ENCODE measurements around the gene RPP25L. TPM values are rescaled to one million over a fixed set of nuclear protein-coding genes. Genes with fewer than 3 reads are reported as not detected.
A peak's percentile ranks its signal among the peaks of the same experiment; 100 is the strongest.

Gene RPP25L
- total RNA-seq, 3 donors from 2014 or later = 28.5 to 37.9 (median 36.4) TPM

DNA sequence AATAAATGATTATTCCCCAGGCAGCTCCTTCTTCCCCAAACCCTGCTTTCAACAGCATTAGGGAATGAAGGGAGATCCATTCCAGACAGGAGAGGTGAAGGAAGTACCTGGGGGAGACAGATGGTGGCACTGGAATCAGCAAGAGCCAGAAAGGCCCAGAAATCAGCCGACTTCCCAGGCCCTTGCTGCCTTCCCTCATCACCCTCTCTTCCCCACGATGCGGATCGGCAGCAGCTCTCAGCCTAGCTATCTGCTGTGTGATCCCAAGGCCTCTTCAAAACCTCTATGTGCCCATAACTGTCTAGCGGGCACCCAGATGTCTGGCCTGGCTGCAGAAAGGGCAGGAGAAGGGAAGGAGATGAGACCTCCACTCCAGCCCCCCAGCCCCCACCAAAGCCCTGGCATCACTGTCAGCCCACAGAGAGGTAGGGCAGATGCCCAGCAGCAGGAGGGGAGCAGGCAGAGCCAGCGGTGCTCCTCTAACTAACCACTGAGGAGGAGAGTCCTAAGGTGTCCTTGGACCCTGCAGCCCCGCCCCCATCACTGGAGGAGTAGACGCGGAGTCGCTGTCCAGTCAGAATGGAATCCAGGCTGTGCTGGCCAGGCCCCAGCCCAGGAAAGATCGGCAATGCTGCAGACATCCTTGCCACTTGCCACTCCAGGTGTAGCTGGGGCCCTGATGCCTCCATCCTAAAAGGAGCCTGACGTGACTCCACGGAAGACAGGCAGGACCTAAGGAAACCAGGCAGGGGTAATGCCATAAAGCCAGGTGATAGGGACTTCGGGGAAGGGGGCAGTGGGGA, 35.1 kb downstream of the RPP25L start:
- intact Hi-C loops (cut with DNase I; ENCODE audit: low total_unique reads) = no loop called here
- H3K36me3 ChIP-seq = no peaks in the 10 kb centered on the region
- peaks cover 0 to 15% of the 10 kb centered on the region in 2 donors for H3K27me3 ChIP-seq
- no peaks in the 10 kb centered on the region for H3K9me3 ChIP-seq
- H3K27ac ChIP-seq = peak overlapping the region in 1 of 2 donors; percentile 32
- H3K4me1 ChIP-seq = no peaks in the 10 kb centered on the region
- TF ChIP-seq, protein P1, sequence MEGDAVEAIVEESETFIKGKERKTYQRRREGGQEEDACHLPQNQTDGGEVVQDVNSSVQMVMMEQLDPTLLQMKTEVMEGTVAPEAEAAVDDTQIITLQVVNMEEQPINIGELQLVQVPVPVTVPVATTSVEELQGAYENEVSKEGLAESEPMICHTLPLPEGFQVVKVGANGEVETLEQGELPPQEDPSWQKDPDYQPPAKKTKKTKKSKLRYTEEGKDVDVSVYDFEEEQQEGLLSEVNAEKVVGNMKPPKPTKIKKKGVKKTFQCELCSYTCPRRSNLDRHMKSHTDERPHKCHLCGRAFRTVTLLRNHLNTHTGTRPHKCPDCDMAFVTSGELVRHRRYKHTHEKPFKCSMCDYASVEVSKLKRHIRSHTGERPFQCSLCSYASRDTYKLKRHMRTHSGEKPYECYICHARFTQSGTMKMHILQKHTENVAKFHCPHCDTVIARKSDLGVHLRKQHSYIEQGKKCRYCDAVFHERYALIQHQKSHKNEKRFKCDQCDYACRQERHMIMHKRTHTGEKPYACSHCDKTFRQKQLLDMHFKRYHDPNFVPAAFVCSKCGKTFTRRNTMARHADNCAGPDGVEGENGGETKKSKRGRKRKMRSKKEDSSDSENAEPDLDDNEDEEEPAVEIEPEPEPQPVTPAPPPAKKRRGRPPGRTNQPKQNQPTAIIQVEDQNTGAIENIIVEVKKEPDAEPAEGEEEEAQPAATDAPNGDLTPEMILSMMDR (IDR thresholded peaks at IDR 0.05) = no peak
- TF ChIP-seq POLR2AphosphoS5 (IDR thresholded peaks at IDR 0.05) = no peak
- TF ChIP-seq POLR2A (IDR thresholded peaks at IDR 0.05) = no peak
- DNase-seq (ENCODE audit: low spot score in 2 of 2) = no peak
- H3K4me3 ChIP-seq = no peak overlapping the region

DNA sequence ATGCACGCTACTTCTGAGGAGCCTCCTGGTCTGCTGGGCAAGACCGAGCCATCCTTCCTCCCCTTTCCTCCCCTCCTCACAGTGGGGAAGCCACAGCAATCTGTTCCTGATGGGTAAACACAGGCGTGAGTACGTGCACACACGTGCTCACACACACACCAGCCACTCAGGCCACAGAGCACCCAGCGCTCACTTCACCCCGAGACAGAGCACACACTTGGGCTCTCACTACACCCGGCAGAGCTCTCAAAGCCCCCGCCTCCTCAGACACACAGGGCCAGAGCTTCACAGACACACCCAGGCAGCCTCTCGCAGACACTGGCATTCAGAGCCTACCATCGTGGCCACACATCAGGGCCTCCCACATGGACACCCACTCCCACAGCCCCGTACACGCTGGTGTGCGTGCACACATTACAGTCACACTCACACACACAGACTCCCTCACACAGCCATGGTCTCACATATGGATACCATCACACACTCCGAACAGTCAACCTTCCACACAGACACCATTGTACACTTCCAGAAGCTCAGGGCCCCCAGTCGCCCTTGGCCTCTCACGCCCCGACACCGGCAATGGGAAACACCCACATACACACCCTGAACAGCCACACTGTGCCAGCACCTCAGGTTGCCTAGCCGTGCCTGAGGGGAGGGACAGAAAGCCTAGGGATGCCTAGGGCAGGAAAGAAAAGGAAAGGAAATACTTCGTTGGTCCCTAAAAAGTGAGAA, 35.9 kb downstream of the RPP25L start:
- H3K27me3 ChIP-seq = peaks cover 0 to 15% of the 10 kb centered on the region in 2 donors
- H3K27ac ChIP-seq = peak overlapping the region in 1 of 2 donors; percentile 32
- intact Hi-C loops (cut with DNase I; ENCODE audit: low total_unique reads) = no loop called here
- no peaks in the 10 kb centered on the region for H3K4me1 ChIP-seq
- no peak for DNase-seq (ENCODE audit: low spot score in 2 of 2)
- H3K4me3 ChIP-seq = no peak overlapping the region
- TF ChIP-seq POLR2A (IDR thresholded peaks at IDR 0.05) (no peak), POLR2AphosphoS5 (IDR thresholded peaks at IDR 0.05) (no peak)
- TF ChIP-seq, protein P1 (IDR thresholded peaks at IDR 0.05) = no peak
- no peaks in the 10 kb centered on the region for H3K36me3 ChIP-seq
- H3K9me3 ChIP-seq = no peaks in the 10 kb centered on the region

DNA sequence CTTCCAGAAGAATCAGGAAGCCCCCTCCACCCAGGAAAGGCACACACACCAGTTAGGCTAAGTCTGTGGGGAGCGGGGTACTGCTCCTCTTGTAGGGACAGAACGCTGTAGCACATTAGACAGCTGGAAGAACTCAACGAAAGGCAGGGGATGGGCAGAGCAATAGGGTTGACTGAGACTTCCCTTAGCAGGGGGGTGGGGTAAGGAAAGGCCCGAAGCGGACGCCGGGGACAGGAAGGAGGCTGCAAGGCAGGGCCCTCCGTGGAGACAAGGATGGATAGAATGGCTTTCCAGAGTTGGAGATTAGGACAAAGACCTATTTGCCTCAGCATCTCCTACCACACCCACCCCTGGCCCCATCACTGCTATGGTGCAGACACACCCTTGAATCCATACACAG, 36.7 kb downstream of the RPP25L start:
- no peak overlapping the region for H3K27ac ChIP-seq
- H3K4me3 ChIP-seq = no peak overlapping the region
- peaks cover 0 to 15% of the 10 kb centered on the region in 2 donors for H3K27me3 ChIP-seq
- H3K4me1 ChIP-seq = no peaks in the 10 kb centered on the region
- TF ChIP-seq, protein P1 (IDR thresholded peaks at IDR 0.05) = no peak
- TF ChIP-seq POLR2A (IDR thresholded peaks at IDR 0.05) = no peak
- no peak for TF ChIP-seq POLR2AphosphoS5 (IDR thresholded peaks at IDR 0.05)
- no peaks in the 10 kb centered on the region for H3K36me3 ChIP-seq
- DNase-seq (ENCODE audit: low spot score in 2 of 2) = no peak
- intact Hi-C loops (cut with DNase I; ENCODE audit: low total_unique reads) = no loop called here
- no peaks in the 10 kb centered on the region for H3K9me3 ChIP-seq

DNA sequence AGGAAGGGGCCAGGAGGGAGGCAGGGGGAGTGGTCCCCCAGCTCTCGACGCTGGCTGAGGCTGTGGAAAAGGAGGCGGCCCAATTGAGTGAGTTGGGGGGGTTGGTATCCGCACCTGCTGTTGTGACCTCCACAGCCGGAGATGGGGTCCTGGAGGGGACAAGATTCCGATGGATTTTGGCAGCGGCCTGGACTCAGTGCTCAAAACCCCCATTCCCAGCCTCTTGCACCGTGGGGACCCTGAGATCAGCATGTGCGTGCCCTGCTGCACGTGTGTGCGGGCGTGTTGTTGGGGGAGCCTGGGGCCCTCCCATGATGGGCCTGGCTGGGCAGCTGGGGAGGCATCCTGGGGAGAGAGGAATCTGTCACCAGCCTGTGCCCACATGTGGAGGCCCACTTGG, 37.3 kb downstream of the RPP25L start:
- intact Hi-C loops (cut with DNase I; ENCODE audit: low total_unique reads) = no loop called here
- no peak overlapping the region for H3K27ac ChIP-seq
- TF ChIP-seq POLR2A (IDR thresholded peaks at IDR 0.05) = no peak
- no peak for TF ChIP-seq POLR2AphosphoS5 (IDR thresholded peaks at IDR 0.05)
- TF ChIP-seq, protein P1 (IDR thresholded peaks at IDR 0.05) = no peak
- peaks cover 0 to 15% of the 10 kb centered on the region in 2 donors for H3K27me3 ChIP-seq
- no peak for DNase-seq (ENCODE audit: low spot score in 2 of 2)
- H3K36me3 ChIP-seq = no peaks in the 10 kb centered on the region
- H3K4me1 ChIP-seq = no peaks in the 10 kb centered on the region
- no peak overlapping the region for H3K4me3 ChIP-seq
- H3K9me3 ChIP-seq = no peaks in the 10 kb centered on the region

Data from breast epithelium (tissue), 4 donors.